Peyer's patch (tissue), 4 donors: ENCODE results near the gene TMEM234.

Experiments used
- CTCF ChIP-seq, 6 experiments: fragments of 450-650 bp in 4 of 6; fragments of 200-600 bp in 2 of 6; sonication (generic) in 1 of 6; IDR thresholded peaks; one replicate each; pipeline ENCODE4 v1.5.1; 2017 to 2019; ENCODE audit warnings: antibody characterized with exemption in 6 of 6, mild to moderate bottlenecking in 3 of 6, moderate library complexity in 1 of 6
- POLR2A ChIP-seq, 2 donors: fragments of 450-650 bp; IDR thresholded peaks; one replicate each; pipeline ENCODE4 v1.5.1; 2017; ENCODE audit warnings: antibody characterized with exemption in 2 of 2, mild to moderate bottlenecking in 2 of 2, moderate library complexity in 2 of 2

GRCh38 chr1:32208891-32209328 is 13.2 kb downstream of the TMEM234 start, which contains the start of gene DCDC2B:
- TF ChIP-seq CTCF (IDR thresholded peaks at IDR 0.05) (no peak), POLR2A (IDR thresholded peaks at IDR 0.05) (no peak)
